CD14-positive monocyte (primary cell): ENCODE results near the gene SPRY2. TPM values are rescaled to one million over a fixed set of nuclear protein-coding genes. Genes with fewer than 3 reads are reported as not detected.

Source experiments
- DNase-seq, 3 donors: peaks; one replicate each; pipeline ENCODE4 v3.0.0-alpha.2; 2011 to 2022
- H2AFZ ChIP-seq: 2 replicates; pipeline ENCODE4 v1.6.0; 2012; ENCODE audit warnings: mild to moderate bottlenecking, low read depth, low read length, inconsistent platforms; ENCODE audit not compliant: insufficient read depth, poor library complexity, severe bottlenecking
- H3K27ac ChIP-seq, 2 donors: 1 replicate in 1 of 2; 2 replicates in 1 of 2; pipeline ENCODE4 v1.5.1; 2012 to 2013; ENCODE audit warnings: low read length in 2 of 2, control low read depth in 1 of 2, inconsistent platforms in 1 of 2, low read depth in 1 of 2, mild to moderate bottlenecking in 1 of 2
- H3K27me3 ChIP-seq, 2 donors: one replicate each; pipeline versions ENCODE4 v1.6.0 to v1.6.1; 2011 to 2013; ENCODE audit warnings: low read length in 2 of 2; ENCODE audit not compliant: control insufficient read depth in 2 of 2, insufficient read depth in 2 of 2
- H3K36me3 ChIP-seq, 2 donors: replicated peaks in 1 of 2; 1 replicate in 1 of 2; 2 replicates in 1 of 2; pipeline versions ENCODE4 v1.5.1 to v1.6.1; 2012 to 2013; ENCODE audit warnings: low read length in 2 of 2, control low read depth in 1 of 2, inconsistent platforms in 1 of 2, mild to moderate bottlenecking in 1 of 2; ENCODE audit not compliant: insufficient read depth in 2 of 2, control insufficient read depth in 1 of 2
- H3K4me1 ChIP-seq, 2 donors: 1 replicate in 1 of 2; 2 replicates in 1 of 2; pipeline versions ENCODE4 v1.5.1 to v1.6.1; 2012 to 2013; ENCODE audit warnings: low read length in 2 of 2, control low read depth in 1 of 2, inconsistent platforms in 1 of 2, mild to moderate bottlenecking in 1 of 2, moderate library complexity in 1 of 2; ENCODE audit not compliant: insufficient read depth in 2 of 2, control insufficient read depth in 1 of 2
- H3K4me2 ChIP-seq: replicated peaks from 2 replicates; pipeline ENCODE3; 2012; ENCODE audit warnings: low read length, moderate library complexity, mild to moderate bottlenecking; ENCODE audit not compliant: poor library complexity, severe bottlenecking; ENCODE audit errors: extremely low read depth
- H3K4me3 ChIP-seq, 3 experiments: fragments of 200-600 bp in 1 of 3; sonication (generic) in 1 of 3; replicated peaks in 1 of 3; 1 replicate in 2 of 3; 2 replicates in 1 of 3; pipeline ENCODE4 v1.5.1; 2011 to 2013; ENCODE audit warnings: low read length in 3 of 3, mild to moderate bottlenecking in 3 of 3, control low read depth in 2 of 3, low read depth in 2 of 3, inconsistent platforms in 1 of 3, moderate library complexity in 1 of 3
- H3K79me2 ChIP-seq: 2 replicates; pipeline ENCODE4 v1.6.0; 2012; ENCODE audit warnings: mild to moderate bottlenecking, control low read depth, inconsistent platforms, low read length, moderate library complexity; ENCODE audit not compliant: insufficient read depth
- H3K9ac ChIP-seq: 2 replicates; pipeline ENCODE4 v1.6.0; 2017; ENCODE audit warnings: low read length, mild to moderate bottlenecking; ENCODE audit not compliant: insufficient read depth, poor library complexity, severe bottlenecking
- H3K9me3 ChIP-seq, 2 donors: replicated peaks in 1 of 2; 1 replicate in 1 of 2; 2 replicates in 1 of 2; pipeline versions ENCODE4 v1.5.1 to v1.6.1; 2012 to 2013; ENCODE audit warnings: low read length in 2 of 2, control low read depth in 1 of 2; ENCODE audit not compliant: control insufficient read depth in 1 of 2, insufficient read depth in 1 of 2
- H4K20me1 ChIP-seq: 2 replicates; pipeline ENCODE4 v1.6.0; 2012; ENCODE audit warnings: mild to moderate bottlenecking, low read length, control low read depth, moderate library complexity; ENCODE audit not compliant: insufficient read depth
- H3K27ac Mint-ChIP-seq, 7 donors: one replicate each; pipeline ENCODE4 v1.8.0; 2020; ENCODE audit warnings: mild to moderate bottlenecking in 7 of 7, mixed read lengths in 7 of 7, moderate library complexity in 6 of 7, inconsistent platforms in 2 of 7
- H3K27me3 Mint-ChIP-seq, 3 donors: one replicate each; pipeline ENCODE4 v1.8.0; 2021 to 2022; ENCODE audit warnings: low read depth in 3 of 3, mild to moderate bottlenecking in 3 of 3, mixed read lengths in 3 of 3, moderate library complexity in 3 of 3, inconsistent platforms in 1 of 3
- H3K36me3 Mint-ChIP-seq, 2 donors: one replicate each; pipeline ENCODE4 v1.8.0; 2020; ENCODE audit warnings: mixed read lengths in 2 of 2, inconsistent platforms in 1 of 2, mild to moderate bottlenecking in 1 of 2
- H3K4me1 Mint-ChIP-seq: one replicate; pipeline ENCODE4 v1.8.0; 2020; ENCODE audit warnings: mild to moderate bottlenecking, mixed read lengths
- H3K4me3 Mint-ChIP-seq, 2 donors: one replicate each; pipeline ENCODE4 v1.8.0; 2020; ENCODE audit warnings: mild to moderate bottlenecking in 2 of 2, mixed read lengths in 2 of 2, moderate library complexity in 1 of 2
- H3K9me3 Mint-ChIP-seq, 7 donors: one replicate each; pipeline ENCODE4 v1.8.0; 2020 to 2022; ENCODE audit warnings: mixed read lengths in 7 of 7, mild to moderate bottlenecking in 6 of 7, moderate library complexity in 6 of 7, inconsistent platforms in 2 of 7
- WGBS: methylation state at CpG from one replicate; pipeline ENCODE4 v1.1.5; 2013; ENCODE audit warnings: missing lambda C conversion rate; ENCODE audit not compliant: insufficient coverage; 5-methylcytosine and 5-hydroxymethylcytosine counted together
- intact Hi-C, 2 donors: fragments of 100-400 bp; cut with micrococcal nuclease; formaldehyde crosslinking; loops; one replicate each; pipeline versions ENCODE4 v1.15.0 to v1.15.1; 2023
- polyA plus RNA-seq, 3 donors: library from polyadenylated mRNA; depleted of rRNA in 1 of 3; unstranded in 2 of 3; stranded (reverse) in 1 of 3; fragments of 300-500 nt in 2 of 3; fragments of >200 nt in 1 of 3; fragmentation: Illumina TruSeq in 2 of 3; gene quantifications; 1 replicate in 2 of 3; 2 replicates in 1 of 3; pipeline ENCODE4 v1.2.3, GENCODE V29; 2012 to 2021
- TF ChIP-seq, protein P1 (sequence below): fragments of 200-600 bp; IDR thresholded peaks from one replicate; pipeline ENCODE4 v1.8.0; 2022; ENCODE audit warnings: antibody characterized with exemption, mild to moderate bottlenecking

The SPRY2 gene
- polyA plus RNA-seq, 3 donors: 0.26 to 1.8 (median 0.73) TPM

DNA sequence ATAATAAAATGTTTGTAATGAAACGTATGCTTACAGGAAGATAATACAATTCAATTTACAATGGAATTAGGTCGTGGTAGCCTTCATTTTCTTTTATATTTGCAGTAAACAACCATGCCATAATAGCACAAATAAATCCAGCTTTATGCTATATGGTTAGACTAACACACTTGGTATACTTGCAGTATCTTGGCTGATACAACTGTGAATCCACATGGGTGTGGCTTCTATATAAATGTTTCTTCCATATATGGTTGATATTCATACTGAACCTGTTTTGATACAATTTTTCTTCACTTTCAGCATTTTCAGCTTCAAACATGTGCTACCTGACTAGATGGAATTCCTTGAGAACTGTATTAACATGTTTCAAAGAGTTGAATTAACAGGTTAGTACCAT, 20.4 kb upstream of the SPRY2 start:
- H3K27me3 ChIP-seq: no peaks in the 10 kb centered on the region
- no peaks in the 10 kb centered on the region for H3K36me3 ChIP-seq
- Mint-ChIP-seq H3K4me1 (peaks cover 13% of the 10 kb centered on the region), H3K9me3 (peaks cover 0 to 6% (median 2%) of the 10 kb centered on the region in 7 donors), H3K27me3 (peaks cover 0 to 2% (median 0%) of the 10 kb centered on the region in 3 donors), H3K27ac (no peak overlapping the region), H3K4me3 (no peak overlapping the region), H3K36me3 (no peaks in the 10 kb centered on the region)
- no peak overlapping the region for H3K9ac ChIP-seq
- H2AFZ ChIP-seq: no peak overlapping the region
- H3K9me3 ChIP-seq: no peaks in the 10 kb centered on the region
- H3K27ac ChIP-seq: no peak overlapping the region
- no CpG with 5 or more reads among the region's 2 CpGs for WGBS
- H3K4me1 ChIP-seq: no peaks in the 10 kb centered on the region
- TF ChIP-seq, protein P1, sequence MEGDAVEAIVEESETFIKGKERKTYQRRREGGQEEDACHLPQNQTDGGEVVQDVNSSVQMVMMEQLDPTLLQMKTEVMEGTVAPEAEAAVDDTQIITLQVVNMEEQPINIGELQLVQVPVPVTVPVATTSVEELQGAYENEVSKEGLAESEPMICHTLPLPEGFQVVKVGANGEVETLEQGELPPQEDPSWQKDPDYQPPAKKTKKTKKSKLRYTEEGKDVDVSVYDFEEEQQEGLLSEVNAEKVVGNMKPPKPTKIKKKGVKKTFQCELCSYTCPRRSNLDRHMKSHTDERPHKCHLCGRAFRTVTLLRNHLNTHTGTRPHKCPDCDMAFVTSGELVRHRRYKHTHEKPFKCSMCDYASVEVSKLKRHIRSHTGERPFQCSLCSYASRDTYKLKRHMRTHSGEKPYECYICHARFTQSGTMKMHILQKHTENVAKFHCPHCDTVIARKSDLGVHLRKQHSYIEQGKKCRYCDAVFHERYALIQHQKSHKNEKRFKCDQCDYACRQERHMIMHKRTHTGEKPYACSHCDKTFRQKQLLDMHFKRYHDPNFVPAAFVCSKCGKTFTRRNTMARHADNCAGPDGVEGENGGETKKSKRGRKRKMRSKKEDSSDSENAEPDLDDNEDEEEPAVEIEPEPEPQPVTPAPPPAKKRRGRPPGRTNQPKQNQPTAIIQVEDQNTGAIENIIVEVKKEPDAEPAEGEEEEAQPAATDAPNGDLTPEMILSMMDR: no peak
- H4K20me1 ChIP-seq: no peaks in the 10 kb centered on the region
- no peak for DNase-seq
- intact Hi-C loops: loop anchor here (5.0 to 10.0 kb wide), 2 partner anchors 576 to 679 kb away; no protein-coding TSS in a partner anchor
- no peaks in the 10 kb centered on the region for H3K79me2 ChIP-seq
- H3K4me3 ChIP-seq: no peak overlapping the region
- no peak overlapping the region for H3K4me2 ChIP-seq

DNA sequence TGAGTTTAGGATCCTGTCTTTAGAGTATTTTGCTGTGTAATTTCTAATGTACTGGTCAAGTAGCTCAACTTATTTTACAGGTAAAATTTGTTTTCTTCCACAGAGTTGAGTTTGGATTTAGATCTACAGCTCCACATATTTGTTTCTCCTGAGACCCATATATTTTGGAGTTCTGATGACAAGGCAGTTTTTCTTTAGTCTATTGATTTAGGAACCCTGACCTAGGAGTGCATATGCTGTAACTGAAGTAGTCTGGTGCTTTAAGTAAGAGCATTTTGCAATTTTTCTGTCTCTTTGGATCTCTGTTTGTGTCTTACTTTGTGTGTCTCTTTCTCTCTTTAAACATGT, 19.5 kb upstream of the SPRY2 start:
- Histone ChIP-seq H3K4me1 (no peaks in the 10 kb centered on the region), H3K9ac (no peak overlapping the region), H3K4me3 (no peak overlapping the region), H3K36me3 (no peaks in the 10 kb centered on the region), H3K4me2 (no peak overlapping the region), H2AFZ (no peak overlapping the region), H3K9me3 (peaks cover 0 to 3% of the 10 kb centered on the region in 2 donors), H3K27ac (no peak overlapping the region), H3K79me2 (no peaks in the 10 kb centered on the region), H4K20me1 (no peaks in the 10 kb centered on the region), H3K27me3 (no peaks in the 10 kb centered on the region)
- Mint-ChIP-seq H3K4me3 (no peak overlapping the region), H3K9me3 (peaks cover 1 to 10% (median 5%) of the 10 kb centered on the region in 7 donors), H3K27me3 (peaks cover 0 to 2% (median 2%) of the 10 kb centered on the region in 3 donors), H3K27ac (no peak overlapping the region), H3K36me3 (no peaks in the 10 kb centered on the region), H3K4me1 (peaks cover 13% of the 10 kb centered on the region)
- TF ChIP-seq, protein P1: no peak
- intact Hi-C loops: loop anchor here (5.0 to 10.0 kb wide), 2 partner anchors 576 to 678 kb away; no protein-coding TSS in a partner anchor
- no peak for DNase-seq
